Testis (tissue), 3 donors: Measurements from ENCODE around the gene KRTAP10-3. TPM values are rescaled to one million over a fixed set of nuclear protein-coding genes. Genes with fewer than 3 reads are reported as not detected.
"Not testable (repeated sequence)": the region's sequence is repeated elsewhere in the genome, so short reads cannot be mapped to it uniquely, and the experiment has no call there.

ENCODE experiments used
- DNase-seq: peaks from one replicate; pipeline ENCODE4 v3.0.0-alpha.2; 2019
- H3K27ac ChIP-seq, 2 donors: fragments of 200-600 bp; sonication (generic); one replicate each; pipeline ENCODE4 v1.5.1; 2019
- H3K27me3 ChIP-seq: fragments of 200-600 bp; sonication (generic); one replicate; pipeline ENCODE4 v1.5.1; 2019
- H3K36me3 ChIP-seq: fragments of 200-600 bp; sonication (generic); one replicate; pipeline ENCODE4 v1.5.1; 2017; ENCODE audit warnings: low read depth; ENCODE audit errors: missing control alignments
- H3K4me1 ChIP-seq: fragments of 200-600 bp; sonication (generic); one replicate; pipeline ENCODE4 v1.5.1; 2019
- H3K4me3 ChIP-seq, 2 donors: fragments of 200-600 bp; sonication (generic); one replicate each; pipeline ENCODE4 v1.5.1; 2017 to 2019
- H3K9me3 ChIP-seq: fragments of 200-600 bp; sonication (generic); one replicate; pipeline ENCODE4 v1.5.1; 2017
- POLR2A ChIP-seq: fragments of 450-650 bp; IDR thresholded peaks from one replicate; pipeline ENCODE4 v1.6.1; 2017; ENCODE audit warnings: antibody characterized with exemption, mild to moderate bottlenecking, moderate library complexity
- WGBS, 2 donors: methylation state at CpG; one replicate each; pipeline ENCODE4 v1.1.5; 2018; 5-methylcytosine and 5-hydroxymethylcytosine counted together
- intact Hi-C: fragments of 100-400 bp; cut with DNase I; formaldehyde crosslinking; loops from one replicate; pipeline ENCODE4 v1.15.1; 2023; ENCODE audit warnings: low total_unique reads
- polyA plus RNA-seq: library from polyadenylated mRNA; stranded (reverse); fragments of 350-450 nt; fragmentation: Illumina TruSeq; extraction: RNeasy Lipid Tissue Mini Kit (QIAGEN cat#74804); gene quantifications from one replicate; pipeline ENCODE4 v1.2.3, GENCODE V29; 2014; ENCODE audit warnings: low read depth, low replicate concordance; ENCODE audit not compliant: insufficient read depth
- total RNA-seq, 2 donors: library from RNA; depleted of rRNA; stranded (reverse); fragments of >200 nt; gene quantifications; one replicate each; pipeline ENCODE4 v1.2.3, GENCODE V29; 2016
- TF ChIP-seq, protein P1 (sequence below), 3 experiments: fragments of 450-650 bp in 2 of 3; fragments of 200-600 bp in 1 of 3; sonication (generic) in 1 of 3; IDR thresholded peaks; one replicate each; pipeline ENCODE4 v1.5.1; 2016 to 2019; ENCODE audit warnings: antibody characterized with exemption in 3 of 3, mild to moderate bottlenecking in 2 of 3, moderate library complexity in 1 of 3

KRTAP10-3 gene
- total and polyA plus RNA-seq, 3 donors from 2014 or later: not detected

GRCh38 chr21:44575307-44576024 is 16.9 kb upstream of the KRTAP10-3 start:
- TF ChIP-seq, protein P1, sequence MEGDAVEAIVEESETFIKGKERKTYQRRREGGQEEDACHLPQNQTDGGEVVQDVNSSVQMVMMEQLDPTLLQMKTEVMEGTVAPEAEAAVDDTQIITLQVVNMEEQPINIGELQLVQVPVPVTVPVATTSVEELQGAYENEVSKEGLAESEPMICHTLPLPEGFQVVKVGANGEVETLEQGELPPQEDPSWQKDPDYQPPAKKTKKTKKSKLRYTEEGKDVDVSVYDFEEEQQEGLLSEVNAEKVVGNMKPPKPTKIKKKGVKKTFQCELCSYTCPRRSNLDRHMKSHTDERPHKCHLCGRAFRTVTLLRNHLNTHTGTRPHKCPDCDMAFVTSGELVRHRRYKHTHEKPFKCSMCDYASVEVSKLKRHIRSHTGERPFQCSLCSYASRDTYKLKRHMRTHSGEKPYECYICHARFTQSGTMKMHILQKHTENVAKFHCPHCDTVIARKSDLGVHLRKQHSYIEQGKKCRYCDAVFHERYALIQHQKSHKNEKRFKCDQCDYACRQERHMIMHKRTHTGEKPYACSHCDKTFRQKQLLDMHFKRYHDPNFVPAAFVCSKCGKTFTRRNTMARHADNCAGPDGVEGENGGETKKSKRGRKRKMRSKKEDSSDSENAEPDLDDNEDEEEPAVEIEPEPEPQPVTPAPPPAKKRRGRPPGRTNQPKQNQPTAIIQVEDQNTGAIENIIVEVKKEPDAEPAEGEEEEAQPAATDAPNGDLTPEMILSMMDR (IDR thresholded peaks at IDR 0.05): no peak
- TF ChIP-seq POLR2A: no peak
- Histone ChIP-seq H3K4me1 (no peaks in the 10 kb centered on the region), H3K27ac (no peak overlapping the region), H3K4me3 (no peak overlapping the region), H3K27me3 (no peaks in the 10 kb centered on the region), H3K9me3 (no peaks in the 10 kb centered on the region), H3K36me3 (no peaks in the 10 kb centered on the region)
- intact Hi-C loops: no loop called here
- DNase-seq: no peak
- 82 to 83% methylated on average over 19 to 20 of the region's 20 CpGs for WGBS, 2 donors

- no peaks in the 10 kb centered on the region for H3K36me3 ChIP-seq
- H3K27me3 ChIP-seq: no peaks in the 10 kb centered on the region
- DNase-seq: no peak
- no peaks in the 10 kb centered on the region for H3K9me3 ChIP-seq
- 39 to 41% methylated on average over 19 to 21 of the region's 21 CpGs for WGBS, 2 donors
- TF ChIP-seq POLR2A: no peak
- TF ChIP-seq, protein P1 (IDR thresholded peaks at IDR 0.05): no peak
- H3K4me1 ChIP-seq: no peaks in the 10 kb centered on the region
- H3K27ac ChIP-seq: no peak overlapping the region
- intact Hi-C loops: no loop called here
- no peak overlapping the region for H3K4me3 ChIP-seq
These were observed 16.1 kb upstream of the KRTAP10-3 start for GRCh38 chr21:44574457-44575306.

DNA sequence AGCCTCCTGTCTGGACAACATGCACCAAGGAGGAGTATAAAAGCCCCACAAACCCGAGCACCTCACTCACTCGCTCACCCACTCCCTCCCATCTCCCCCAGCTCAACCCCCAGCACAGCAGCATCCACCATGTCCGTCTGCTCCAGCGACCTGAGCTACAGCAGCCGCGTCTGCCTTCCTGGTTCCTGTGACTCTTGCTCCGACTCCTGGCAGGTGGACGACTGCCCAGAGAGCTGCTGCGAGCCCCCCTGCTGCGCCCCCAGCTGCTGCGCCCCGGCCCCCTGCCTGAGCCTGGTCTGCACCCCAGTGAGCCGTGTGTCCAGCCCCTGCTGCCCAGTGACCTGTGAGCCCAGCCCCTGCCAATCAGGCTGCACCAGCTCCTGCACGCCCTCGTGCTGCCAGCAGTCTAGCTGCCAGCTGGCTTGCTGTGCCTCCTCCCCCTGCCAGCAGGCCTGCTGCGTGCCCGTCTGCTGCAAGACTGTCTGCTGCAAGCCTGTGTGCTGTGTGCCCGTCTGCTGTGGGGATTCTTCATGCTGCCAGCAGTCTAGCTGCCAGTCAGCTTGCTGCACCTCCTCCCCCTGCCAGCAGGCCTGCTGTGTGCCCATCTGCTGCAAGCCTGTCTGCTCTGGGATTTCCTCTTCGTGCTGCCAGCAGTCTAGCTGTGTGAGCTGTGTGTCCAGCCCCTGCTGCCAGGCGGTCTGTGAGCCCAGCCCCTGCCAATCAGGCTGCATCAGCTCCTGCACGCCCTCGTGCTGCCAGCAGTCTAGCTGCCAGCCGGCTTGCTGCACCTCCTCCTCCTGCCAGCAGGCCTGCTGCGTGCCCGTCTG is 15.2 kb upstream of the KRTAP10-3 start, which contains the start of gene KRTAP10-4:
Gene KRTAP10-4 (plus strand): TSS at position 100 of the 827 bp plus-strand sequence. CDS start 30 bp downstream, at position 130.
- H3K27me3 ChIP-seq, H3K9me3 ChIP-seq, H3K4me3 ChIP-seq, H3K36me3 ChIP-seq, intact Hi-C loops, H3K4me1 ChIP-seq, DNase-seq, H3K27ac ChIP-seq: not testable (repeated sequence)
- 60 to 74% methylated on average over 3 to 20 of the region's 25 CpGs for WGBS, 2 donors

GRCh38 chr21:44572959-44573583 is 14.5 kb upstream of the KRTAP10-3 start:
- no peak for DNase-seq
- Histone ChIP-seq H3K4me3 (no peak overlapping the region), H3K36me3 (no peaks in the 10 kb centered on the region), H3K27ac (no peak overlapping the region), H3K27me3 (no peaks in the 10 kb centered on the region), H3K9me3 (no peaks in the 10 kb centered on the region), H3K4me1 (no peaks in the 10 kb centered on the region)
- TF ChIP-seq, protein P1 (IDR thresholded peaks at IDR 0.05): no peak
- TF ChIP-seq POLR2A: no peak
- WGBS, 2 donors: 85% methylated on average over 11 to 15 of the region's 15 CpGs
- intact Hi-C loops: no loop called here
